Adipocyte (in vitro differentiated cells): ENCODE data around the gene BPIFB3.

ENCODE experiments used
- DNase-seq: peaks from one replicate; pipeline ENCODE4 v3.0.0-alpha.2; 2015; ENCODE audit warnings: low read depth
- H3K27me3 ChIP-seq: replicated peaks from 2 replicates; pipeline ENCODE4 v1.7.0; 2013; ENCODE audit warnings: mild to moderate bottlenecking, low read length, moderate library complexity; ENCODE audit not compliant: control insufficient read depth, insufficient read depth
- H3K36me3 ChIP-seq: 2 replicates; pipeline ENCODE4 v1.7.0; 2013; ENCODE audit warnings: low read length, mild to moderate bottlenecking, moderate library complexity; ENCODE audit not compliant: control insufficient read depth, insufficient read depth, severe bottlenecking
- H3K4me1 ChIP-seq: 2 replicates; pipeline ENCODE4 v1.7.0; 2013; ENCODE audit warnings: mild to moderate bottlenecking, low read length, moderate library complexity; ENCODE audit not compliant: control insufficient read depth, insufficient read depth
- H3K4me3 ChIP-seq: 2 replicates; pipeline ENCODE4 v1.7.0; 2013; ENCODE audit warnings: mild to moderate bottlenecking, low read length, moderate library complexity
- H3K9ac ChIP-seq: 2 replicates; pipeline ENCODE4 v1.7.0; 2013; ENCODE audit warnings: mild to moderate bottlenecking, low read length, moderate library complexity
- H3K9me3 ChIP-seq: 2 replicates; pipeline ENCODE4 v1.7.0; 2013; ENCODE audit warnings: mild to moderate bottlenecking, low read length, moderate library complexity; ENCODE audit not compliant: control insufficient read depth

Gene BPIFB3

GRCh38 chr20:33019465-33020277 is 34.0 kb upstream of the BPIFB3 start:
- H3K36me3 ChIP-seq, result no peaks in the 10 kb centered on the region
- peaks cover 7% of the 10 kb centered on the region for H3K4me1 ChIP-seq
- no peak for DNase-seq
- no peak overlapping the region for H3K4me3 ChIP-seq
- peaks cover 73% of the 10 kb centered on the region for H3K27me3 ChIP-seq
- no peak overlapping the region for H3K9ac ChIP-seq
- peaks cover under 1% of the 10 kb centered on the region for H3K9me3 ChIP-seq

GRCh38 chr20:33020278-33021161 is 33.2 kb upstream of the BPIFB3 start:
- peaks cover 3% of the 10 kb centered on the region for H3K9me3 ChIP-seq
- peaks cover 72% of the 10 kb centered on the region for H3K27me3 ChIP-seq
- no peaks in the 10 kb centered on the region for H3K36me3 ChIP-seq
- H3K4me1 ChIP-seq, result no peaks in the 10 kb centered on the region
- no peak for DNase-seq
- H3K9ac ChIP-seq, result no peak overlapping the region
- H3K4me3 ChIP-seq, result no peak overlapping the region

DNA sequence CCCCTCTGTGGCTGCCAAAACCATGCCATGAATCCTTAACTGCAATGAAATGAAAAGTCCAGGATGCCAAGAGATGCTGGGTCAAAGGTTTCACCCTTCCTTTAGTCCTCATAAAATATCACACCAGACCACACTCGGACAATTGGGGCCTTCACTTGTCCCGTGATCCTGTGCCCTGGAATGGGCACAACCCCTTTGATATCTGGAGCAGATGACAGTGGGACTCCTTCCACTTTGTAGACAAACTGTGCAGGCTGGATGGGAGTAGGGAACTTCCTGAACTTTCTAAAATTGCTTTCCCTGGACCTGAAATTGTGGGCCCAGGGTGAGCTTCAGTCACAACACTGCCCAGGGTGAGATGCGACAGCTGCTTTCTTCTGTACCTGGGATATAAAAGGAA is 31.8 kb upstream of the BPIFB3 start:
- peaks cover 7% of the 10 kb centered on the region for H3K9me3 ChIP-seq
- no peaks in the 10 kb centered on the region for H3K36me3 ChIP-seq
- no peaks in the 10 kb centered on the region for H3K4me1 ChIP-seq
- no peak overlapping the region for H3K4me3 ChIP-seq
- H3K27me3 ChIP-seq, result peaks cover 71% of the 10 kb centered on the region
- DNase-seq, result no peak
- no peak overlapping the region for H3K9ac ChIP-seq

DNA sequence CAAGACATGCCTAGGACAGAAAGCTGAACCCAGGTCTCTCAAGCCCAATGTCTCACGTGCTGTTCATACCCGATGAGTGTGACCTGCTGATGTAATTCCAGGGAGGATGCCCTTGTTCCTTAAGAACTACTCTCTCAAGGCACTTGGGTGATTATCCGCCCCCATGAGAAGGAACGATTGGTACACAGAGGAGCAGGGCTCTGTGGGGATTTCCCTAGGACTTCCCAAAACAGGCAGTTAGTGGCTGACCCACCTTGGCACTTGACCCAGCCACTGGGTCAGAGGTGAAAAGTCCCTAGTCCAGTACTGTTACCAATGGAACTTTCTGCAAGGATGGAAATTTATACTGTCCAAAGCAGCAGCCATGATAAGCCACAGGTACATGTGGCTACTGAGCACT is 31.4 kb upstream of the BPIFB3 start:
- H3K9me3 ChIP-seq, result peaks cover 7% of the 10 kb centered on the region
- H3K4me1 ChIP-seq, result no peaks in the 10 kb centered on the region
- DNase-seq, result no peak
- H3K27me3 ChIP-seq, result peaks cover 71% of the 10 kb centered on the region
- no peak overlapping the region for H3K4me3 ChIP-seq
- H3K36me3 ChIP-seq, result no peaks in the 10 kb centered on the region
- H3K9ac ChIP-seq, result no peak overlapping the region

DNA sequence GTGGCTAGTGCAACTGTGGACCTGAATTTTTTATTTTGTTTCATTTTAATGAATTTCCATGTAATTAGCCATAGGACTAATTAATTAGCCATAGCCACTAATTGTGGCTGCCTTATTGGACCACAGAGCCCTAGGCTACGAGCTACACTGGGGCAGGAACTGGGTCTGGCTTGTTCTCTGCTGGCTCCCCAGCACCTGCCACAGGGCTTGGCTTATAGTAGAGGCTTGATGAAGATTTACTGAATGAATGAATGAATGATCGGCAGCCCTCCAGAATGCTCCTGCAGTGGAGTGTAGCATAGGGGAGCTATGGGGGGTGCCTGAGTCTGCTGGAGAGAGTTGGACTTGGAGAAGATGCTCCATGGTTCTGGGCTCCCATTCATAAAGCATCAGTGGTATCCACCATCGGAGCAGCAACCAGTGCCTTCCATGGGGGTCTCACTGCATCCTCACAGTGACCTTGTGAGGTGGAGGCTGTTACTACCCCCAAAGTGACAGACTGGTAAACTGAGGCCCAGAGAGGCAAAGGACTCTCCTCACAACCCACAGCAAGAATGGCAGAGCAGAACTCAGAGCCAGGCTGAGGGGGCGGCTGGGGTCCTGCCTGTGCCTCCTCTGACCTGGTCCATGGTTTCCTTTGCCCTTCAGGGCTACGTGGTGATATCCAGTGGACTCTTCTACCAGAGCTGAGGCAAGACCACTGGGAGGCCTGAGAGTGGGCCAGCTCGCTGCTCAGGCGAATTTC is 30.8 kb upstream of the BPIFB3 start:
- H3K36me3 ChIP-seq, result no peaks in the 10 kb centered on the region
- no peak overlapping the region for H3K4me3 ChIP-seq
- H3K9me3 ChIP-seq, result peaks cover 7% of the 10 kb centered on the region
- H3K9ac ChIP-seq, result no peak overlapping the region
- no peaks in the 10 kb centered on the region for H3K4me1 ChIP-seq
- peaks cover 71% of the 10 kb centered on the region for H3K27me3 ChIP-seq
- no peak for DNase-seq

DNA sequence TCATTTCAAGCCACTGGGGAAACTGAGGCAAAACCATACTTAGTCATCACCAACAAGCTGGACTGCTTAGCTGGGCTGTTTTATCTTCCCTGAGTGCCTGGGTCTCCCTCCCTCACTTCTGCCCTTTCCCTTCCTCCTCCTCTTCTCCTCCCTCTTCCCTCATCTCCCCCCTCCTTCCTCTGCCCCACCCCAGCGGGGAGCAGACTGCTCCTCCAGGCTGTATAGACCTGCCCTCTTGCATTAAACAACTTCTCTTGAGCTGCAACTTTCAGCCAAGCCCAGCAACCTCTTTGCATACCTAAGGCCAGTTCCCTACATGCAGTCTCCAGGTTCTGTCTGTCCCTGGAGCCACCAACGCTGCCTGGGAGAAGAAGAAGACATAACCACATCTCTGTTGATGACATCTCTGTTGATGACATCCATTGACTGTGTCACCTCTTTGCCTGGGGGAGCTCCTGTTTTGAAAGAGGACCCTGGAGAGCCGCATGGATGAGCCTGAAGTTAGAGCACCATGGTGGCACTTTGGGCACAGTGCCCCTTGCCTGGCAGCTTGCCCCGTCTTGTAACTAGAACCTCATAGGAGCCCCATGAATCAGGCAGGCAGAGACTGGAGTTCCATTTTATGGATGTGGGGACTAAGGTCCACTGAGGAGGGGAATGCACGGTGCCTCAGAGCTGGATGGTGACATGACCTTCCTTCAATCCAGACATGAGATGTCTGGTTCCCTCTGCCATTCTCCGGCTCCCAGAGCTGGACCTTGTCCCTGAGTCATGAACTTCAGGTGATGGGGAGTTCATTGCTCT is 30.1 kb upstream of the BPIFB3 start:
- H3K36me3 ChIP-seq, result no peaks in the 10 kb centered on the region
- no peak for DNase-seq
- H3K9ac ChIP-seq, result no peak overlapping the region
- H3K27me3 ChIP-seq, result peaks cover 75% of the 10 kb centered on the region
- H3K4me3 ChIP-seq, result no peak overlapping the region
- H3K9me3 ChIP-seq, result peaks cover 7% of the 10 kb centered on the region
- H3K4me1 ChIP-seq, result no peaks in the 10 kb centered on the region

GRCh38 chr20:33024243-33024560 is 29.5 kb upstream of the BPIFB3 start:
- Histone ChIP-seq H3K4me1 (no peaks in the 10 kb centered on the region), H3K9ac (no peak overlapping the region), H3K36me3 (no peaks in the 10 kb centered on the region), H3K4me3 (no peak overlapping the region), H3K27me3 (peaks cover 76% of the 10 kb centered on the region), H3K9me3 (peaks cover 7% of the 10 kb centered on the region)
- DNase-seq, result no peak

GRCh38 chr20:33024609-33025317 is 28.9 kb upstream of the BPIFB3 start:
- Histone ChIP-seq H3K4me3 (no peak overlapping the region), H3K27me3 (peaks cover 76% of the 10 kb centered on the region), H3K36me3 (no peaks in the 10 kb centered on the region), H3K9me3 (peaks cover 7% of the 10 kb centered on the region), H3K9ac (no peak overlapping the region), H3K4me1 (no peaks in the 10 kb centered on the region)
- no peak for DNase-seq

DNA sequence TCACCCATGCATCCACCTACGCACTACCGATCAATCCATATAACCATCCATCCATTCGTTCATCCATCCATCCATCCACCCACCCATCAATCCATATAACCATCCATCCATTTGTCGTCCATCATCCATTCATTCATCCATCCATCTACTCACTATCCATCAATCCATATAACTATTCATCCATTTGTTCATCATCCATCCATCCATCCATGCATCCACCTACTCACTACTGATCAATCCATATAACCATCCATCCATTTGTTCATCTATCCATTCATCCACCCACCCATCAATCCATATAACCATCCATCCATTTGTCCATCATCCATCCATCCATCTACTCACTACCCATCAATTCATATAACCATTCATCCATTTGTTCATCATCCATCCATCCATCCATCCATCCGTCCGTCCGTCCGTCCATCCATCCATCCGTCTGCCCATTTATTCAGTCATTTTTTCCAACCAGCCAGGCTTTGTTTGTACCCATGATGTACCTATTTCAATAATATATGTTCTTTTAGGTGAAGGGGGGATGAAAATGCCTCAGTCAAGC is 28.3 kb upstream of the BPIFB3 start:
- Histone ChIP-seq H3K36me3 (no peaks in the 10 kb centered on the region), H3K27me3 (peaks cover 79% of the 10 kb centered on the region), H3K9ac (no peak overlapping the region), H3K4me1 (no peaks in the 10 kb centered on the region), H3K9me3 (peaks cover 7% of the 10 kb centered on the region), H3K4me3 (no peak overlapping the region)
- DNase-seq, result no peak
